GM12878 (cell line): Measurements from ENCODE around the gene MARCHF9. TPM values are rescaled to one million over a fixed set of nuclear protein-coding genes. Genes with fewer than 3 reads are reported as not detected.
A peak's percentile ranks its signal among the peaks of the same experiment; 100 is the strongest.

ENCODE experiments used
- ATAC-seq: fragments of 200-7000 bp; cut with Tn5 transposase; 3 replicates; pipeline ENCODE4 v1.9.1; 2020; ENCODE audit warnings: mild to moderate bottlenecking, moderate library complexity
- BruUV-seq: library from RNA; stranded (reverse); fragments of 400-500 nt; replicated peaks from 2 replicates; lab custom pipeline; 2021; lab: Mats Ljungman, UMichigan
- CTCF ChIA-PET: fragments of 300-600 bp; sonication (Branson Sonifier 250); formaldehyde crosslinking; extraction: SDS; loops from one replicate; lab custom pipeline; 2021; ENCODE audit warnings: inconsistent platforms; lab: Yijun Ruan, JAX
- POLR2A ChIA-PET: fragments of 350-600 bp; formaldehyde crosslinking; extraction: SDS; loops from one replicate; lab custom pipeline; 2021; ENCODE audit warnings: inconsistent platforms; lab: Charles Lee
- RAD21 ChIA-PET: fragments of 300-600 bp; sonication (Branson Sonifier 250); formaldehyde crosslinking; loops from one replicate; lab custom pipeline; 2023; ENCODE audit warnings: antibody characterized with exemption; ENCODE audit not compliant: unreplicated experiment; lab: Charles Lee
- SMC1A ChIA-PET: fragments of 300-600 bp; sonication (Branson Sonifier 250); formaldehyde crosslinking; loops from one replicate; lab custom pipeline; 2023; ENCODE audit not compliant: unreplicated experiment, uncharacterized antibody; lab: Charles Lee
- DNase-seq: peaks from one replicate; pipeline ENCODE4 v3.0.0-alpha.2; 2011; ENCODE audit warnings: low read depth, low spot score
- FAIRE-seq: peaks from 3 replicates; lab custom pipeline; 2011; peaks lifted over from hg19 to GRCh38; lab: Jason Lieb, UNC
- H2AFZ ChIP-seq: 2 replicates; pipeline ENCODE4 v1.6.0; 2011; ENCODE audit warnings: low read depth, low read length, control low read depth; ENCODE audit not compliant: control insufficient read depth
- H3K27ac ChIP-seq: 2 replicates; pipeline ENCODE4 v1.5.1; 2011; ENCODE audit warnings: control low read depth; ENCODE audit not compliant: control insufficient read depth, insufficient read depth
- H3K27me3 ChIP-seq, 2 experiments: replicated peaks in 1 of 2; 2 replicates each; pipeline versions ENCODE4 v1.6.0 to v1.6.1; 2011; ENCODE audit warnings: low read length in 1 of 2; ENCODE audit not compliant: control insufficient read depth in 2 of 2, insufficient read depth in 2 of 2
- H3K36me3 ChIP-seq, 2 experiments: 2 replicates each; pipeline ENCODE4 v1.5.1; 2011; ENCODE audit warnings: low read length in 1 of 2; ENCODE audit not compliant: control insufficient read depth in 2 of 2, insufficient read depth in 2 of 2
- H3K4me1 ChIP-seq: 2 replicates; pipeline ENCODE4 v1.6.1; 2011; ENCODE audit warnings: mild to moderate bottlenecking, low read length, moderate library complexity, mixed read lengths; ENCODE audit not compliant: control insufficient read depth, insufficient read depth
- H3K4me2 ChIP-seq: 2 replicates; pipeline ENCODE4 v1.6.0; 2011; ENCODE audit warnings: control low read depth; ENCODE audit not compliant: control insufficient read depth, insufficient read depth
- H3K4me3 ChIP-seq: fragments of 200-600 bp; sonication (generic); 2 replicates; pipeline ENCODE4 v1.5.1; 2016
- H3K79me2 ChIP-seq: 2 replicates; pipeline ENCODE4 v1.6.0; 2011; ENCODE audit warnings: low read length; ENCODE audit not compliant: control insufficient read depth, insufficient read depth
- H3K9ac ChIP-seq: 2 replicates; pipeline ENCODE4 v1.8.0; 2011; ENCODE audit warnings: low read length, control low read depth, mixed read lengths; ENCODE audit not compliant: control insufficient read depth, insufficient read depth
- H3K9me3 ChIP-seq: replicated peaks from 3 replicates; pipeline ENCODE4 v1.5.1; 2011; ENCODE audit warnings: mild to moderate bottlenecking, low read length; ENCODE audit not compliant: control insufficient read depth, insufficient read depth
- H4K20me1 ChIP-seq: 2 replicates; pipeline ENCODE4 v1.6.0; 2011; ENCODE audit not compliant: control insufficient read depth, insufficient read depth
- ATF7 ChIP-seq: fragments of 450-650 bp; IDR thresholded peaks from 2 replicates; pipeline ENCODE4 v1.6.1; 2016; ENCODE audit warnings: low read depth, mild to moderate bottlenecking
- BACH1 ChIP-seq: fragments of 450-650 bp; IDR thresholded peaks from 2 replicates; pipeline ENCODE4 v1.6.1; 2017; ENCODE audit warnings: mild to moderate bottlenecking, borderline replicate concordance
- CREB1 ChIP-seq: IDR thresholded peaks from 2 replicates; pipeline ENCODE4 v1.6.1; 2012; ENCODE audit warnings: low read depth, mild to moderate bottlenecking, inconsistent platforms
- CUX1 ChIP-seq: IDR thresholded peaks from 2 replicates; pipeline ENCODE4 v1.6.1; 2012; ENCODE audit warnings: improper control_type of control experiment, low read depth, low read length; ENCODE audit not compliant: insufficient replicate concordance
- E2F8 ChIP-seq: fragments of 450-650 bp; IDR thresholded peaks from 2 replicates; pipeline ENCODE4 v1.6.1; 2018; ENCODE audit warnings: mild to moderate bottlenecking, low read depth, moderate library complexity; ENCODE audit not compliant: partially characterized antibody
- IKZF1 ChIP-seq: fragments of 450-650 bp; conservative IDR thresholded peaks from 2 replicates; pipeline ENCODE4 v1.6.1; 2017; ENCODE audit warnings: antibody characterized with exemption, mild to moderate bottlenecking
- KDM1A ChIP-seq: fragments of 200-600 bp; sonication (generic); IDR thresholded peaks from 2 replicates; pipeline ENCODE4 v1.6.1; 2016; ENCODE audit warnings: borderline replicate concordance
- MTA2 ChIP-seq: fragments of 450-650 bp; IDR thresholded peaks from 2 replicates; pipeline ENCODE4 v1.6.1; 2016; ENCODE audit warnings: low read depth, mild to moderate bottlenecking, moderate library complexity
- NRF1 ChIP-seq: conservative IDR thresholded peaks from 2 replicates; pipeline ENCODE4 v1.6.1; 2011; ENCODE audit warnings: mild to moderate bottlenecking, low read depth, low read length, improper control_type of control experiment
- SMC3 ChIP-seq: IDR thresholded peaks from 2 replicates; pipeline ENCODE4 v1.6.1; 2011; ENCODE audit warnings: low read length, improper control_type of control experiment, borderline replicate concordance
- SUPT20H ChIP-seq: IDR thresholded peaks from 2 replicates; pipeline ENCODE4 v1.6.1; 2011; ENCODE audit warnings: low read depth, mild to moderate bottlenecking, low read length, moderate library complexity, borderline replicate concordance; ENCODE audit not compliant: control insufficient read depth
- ZSCAN29 ChIP-seq: fragments of 450-650 bp; IDR thresholded peaks from 2 replicates; pipeline ENCODE4 v1.6.1; 2017; ENCODE audit warnings: mild to moderate bottlenecking, moderate library complexity
- WGBS: methylation state at CpG from one replicate; pipeline ENCODE4 v1.1.6; 2016; ENCODE audit warnings: low lambda C conversion rate; ENCODE audit not compliant: insufficient replicate concordance, insufficient coverage; ENCODE audit errors: missing lambda C conversion rate; 5-methylcytosine and 5-hydroxymethylcytosine counted together
- in situ Hi-C: fragments of 300-500 bp; cut with MboI; formaldehyde crosslinking; loops from 9 replicates; pipeline ENCODE4 v1.14.3; 2018; ENCODE audit warnings: mixed read lengths
- intact Hi-C: fragments of 100-400 bp; cut with micrococcal nuclease; formaldehyde crosslinking; loops from one replicate; pipeline ENCODE4 v1.14.2; 2022; ENCODE audit not compliant: unreplicated experiment
- polyA plus RNA-seq, 11 experiments: library from polyadenylated mRNA; depleted of rRNA in 4 of 11; unstranded in 6 of 11; stranded (reverse) in 5 of 11; fragments of >200 nt; fragmentation: Nextera tagmentation in 4 of 11; fragmentation: Illumina TruSeq in 1 of 11; extraction: Ambion mirVana in 4 of 11; extraction: Trizol in 1 of 11; gene quantifications; 1 replicate in 1 of 11; 2 replicates in 10 of 11; pipeline versions ENCODE4 v1.2.1 to v1.2.3, GENCODE V29; 2011 to 2016; ENCODE audit warnings: inconsistent platforms in 2 of 11, missing spikeins in 2 of 11, low read depth in 1 of 11
- total RNA-seq, 4 experiments: library from RNA; depleted of rRNA in 3 of 4; stranded (reverse); fragments of >200 nt in 3 of 4; fragmentation: Illumina TruSeq in 1 of 4; extraction: Trizol in 1 of 4; gene quantifications; 2 replicates each; pipeline versions ENCODE4 v1.2.1 to v1.2.3, GENCODE V29; 2013 to 2021

The MARCHF9 gene
- total and polyA plus RNA-seq, 10 of the 15 experiments (the other 5 are each of a cell fraction or from before 2014, with no cell fraction given), result 2.4 to 29.3 (median 13.0) TPM

DNA sequence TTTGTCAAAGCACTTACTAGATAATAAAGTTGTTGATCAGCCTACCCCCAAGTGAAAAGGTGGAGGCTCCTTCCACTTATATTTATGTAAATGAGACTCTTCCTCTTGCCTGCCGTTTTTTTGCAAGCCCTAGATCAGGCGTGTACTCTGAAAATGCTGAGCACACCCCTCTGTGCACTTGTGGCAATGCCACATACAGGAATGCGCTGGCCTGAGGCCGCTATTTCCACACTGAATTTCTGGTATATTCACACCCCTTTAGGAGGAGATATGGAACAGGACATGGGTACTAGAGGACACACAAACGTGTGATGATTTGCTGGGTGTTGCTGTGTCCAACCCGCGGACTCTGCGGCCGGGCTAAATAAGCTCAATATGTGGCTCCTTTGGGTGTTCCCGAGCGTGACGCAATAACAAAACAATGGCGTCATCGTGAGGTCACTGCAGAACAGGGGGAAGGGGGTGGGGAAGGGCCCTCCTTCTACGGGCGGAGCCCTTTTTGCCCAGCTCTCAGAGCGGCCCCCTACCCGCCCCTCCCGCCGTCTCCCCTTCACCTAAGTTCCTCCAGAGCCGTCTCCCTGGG, 10.6 kb upstream of the MARCHF9 start (continued):
- no peak for TF ChIP-seq ZSCAN29

- Histone ChIP-seq H3K36me3 (peaks cover 5 to 6% of the 10 kb centered on the region in 2 experiments), H3K9ac (peak within 1 kb of the TSS; percentile 93), H3K4me1 (peaks cover 22% of the 10 kb centered on the region), H3K9me3 (no peaks in the 10 kb centered on the region), H4K20me1 (no peaks in the 10 kb centered on the region), H3K4me3 (peak within 1 kb of the TSS; percentile 91), H3K27ac (peak within 1 kb of the TSS; percentile 94), H3K79me2 (peaks cover 32% of the 10 kb centered on the region), H2AFZ (peak within 1 kb of the TSS; percentile 90), H3K27me3 (no peaks in the 10 kb centered on the region), H3K4me2 (peak within 1 kb of the TSS; percentile 99)
- ChIA-PET SMC1A (interaction anchor here (0.8 to 2.4 kb wide), 7 partner anchors 12 to 286 kb away, joined by 3 to 14 read pairs (median 4); partner anchors contain the start of genes EEF1AKMT3 and METTL1), POLR2A (interaction anchor here (0.5 to 3.0 kb wide), 7 partner anchors 9 to 268 kb away, joined by 3 to 19 read pairs (median 5); partner anchors contain the start of gene MARCHF9), CTCF (interaction anchor here (0.8 to 2.9 kb wide), 10 partner anchors 12 to 289 kb away, joined by 3 to 28 read pairs (median 3); partner anchors contain the start of genes GLI1 and INHBE), RAD21 (interaction anchor here (0.7 to 1.5 kb wide), 5 partner anchors 12 to 286 kb away, joined by 3 to 6 read pairs (median 5); partner anchors contain the start of gene CTDSP2)
- ATAC-seq, result peak; percentile 87
- FAIRE-seq, result peak; percentile 82
- BruUV-seq, result no TSS peak
- in situ Hi-C loops, result no loop called here
- intact Hi-C loops, result no loop called here
- WGBS, result under 1% methylated on average over 29 of the region's 29 CpGs
- DNase-seq, result peak; percentile 92
- TF ChIP-seq ATF7, result peak; percentile 100
- TF ChIP-seq MTA2, result 0 out of 2 replicates have a peak, but pooled peaks have one; percentile 4
- TF ChIP-seq CUX1, result no peak
- peak; percentile 43; the same call in 1 of the 2 replicates for TF ChIP-seq NRF1
- TF ChIP-seq SMC3, result no peak
- TF ChIP-seq ZSCAN29, result no peak
- TF ChIP-seq KDM1A, result no peak
- TF ChIP-seq SUPT20H, result no peak
- peak; percentile 76 for TF ChIP-seq CREB1
- TF ChIP-seq IKZF1, result peak; percentile 81
- TF ChIP-seq E2F8, result peak; percentile 14
- no peak for TF ChIP-seq BACH1
Observed at GRCh38 chr12:57744777-57745484, 10.0 kb upstream of the MARCHF9 start, which contains the start of gene TSPAN31. TSS of gene TSPAN31 (plus strand) at chr12:57745039. CDS start at chr12:57745155, 116 bp downstream.
